ENCODE measurements around the gene HELLS. TPM values are rescaled to one million over a fixed set of nuclear protein-coding genes. Genes with fewer than 3 reads are reported as not detected.

HELLS gene
- total RNA-seq = 1 to 10 TPM; 3.0 to 3.9 TPM

DNA sequence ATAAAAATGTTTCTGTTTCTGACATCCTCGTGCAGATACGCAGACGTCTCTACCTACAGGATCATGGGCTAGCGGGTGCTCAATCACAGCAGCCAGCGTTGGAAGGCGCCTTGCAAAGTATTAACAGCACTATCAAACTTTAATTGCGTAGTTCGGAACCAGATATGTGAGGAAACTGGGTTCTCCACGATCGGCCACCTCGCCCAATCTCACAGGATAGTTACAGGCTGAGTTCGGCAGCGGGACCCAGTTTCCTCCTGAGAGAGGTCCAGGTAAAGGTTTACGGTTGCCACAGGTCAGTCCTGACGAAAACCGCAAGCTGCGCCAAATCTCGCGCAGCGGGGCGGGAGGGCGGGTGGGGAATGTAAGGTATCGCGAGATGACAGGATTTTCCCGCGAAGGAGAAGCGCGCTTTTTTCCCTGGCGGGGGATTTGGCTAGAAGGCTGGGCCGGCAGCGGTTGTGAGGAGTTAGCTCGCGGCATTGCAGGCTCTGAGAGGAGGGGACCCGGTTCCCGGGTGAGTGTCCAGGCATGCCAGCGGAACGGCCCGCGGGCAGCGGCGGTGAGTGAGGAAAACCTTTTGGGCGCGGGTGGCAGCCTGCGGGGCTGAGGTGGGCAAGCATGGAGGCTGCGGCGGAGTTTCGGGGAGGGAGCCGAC, at the start of gene HELLS:
Gene HELLS, plus strand, starts transcription at position 398 of the 658 bp plus-strand sequence. Its CDS starts 134 bp downstream, at position 532.
- 0% methylated on average over 25 to 48 of the region's 48 CpGs for WGBS, 2 donors
- peak; percentile 95 for ATAC-seq
- intact Hi-C loops (cut with DNase I) = no loop called here

DNA sequence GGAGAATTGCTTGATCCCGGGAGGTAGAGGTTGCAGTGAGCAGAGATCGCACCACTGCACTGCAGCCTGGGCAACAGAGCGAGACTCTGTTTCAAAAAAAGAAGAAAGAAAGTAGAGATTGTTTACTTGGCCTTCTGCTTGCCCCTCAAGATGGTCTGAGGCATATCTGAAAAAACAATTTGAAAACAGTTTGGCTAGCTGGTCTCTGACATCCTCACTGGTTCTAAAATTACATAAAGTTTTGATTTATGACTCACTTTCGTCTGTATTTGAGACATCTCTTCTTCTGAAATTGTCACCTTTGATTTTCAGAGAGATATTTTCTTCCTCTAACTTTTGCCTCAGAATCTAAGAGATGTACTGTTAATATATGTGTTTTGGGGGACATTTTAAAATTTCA, 49.6 kb upstream of the HELLS start:
- peaks cover 5% of the 10 kb centered on the region for H3K4me1 ChIP-seq
- DNase-seq (no peak), ATAC-seq (no peak)
- H3K27ac ChIP-seq = no peak overlapping the region
- H3K36me3 ChIP-seq (replicated peaks in 1 of 2; ENCODE audit: insufficient read depth in 1 of 2, low read depth in 2 of 2) = no peaks in the 10 kb centered on the region
- WGBS, 2 donors = 88 to 89% methylated on average over 4 of the region's 4 CpGs
- no peak overlapping the region for H3K4me3 ChIP-seq
- intact Hi-C loops (cut with DNase I) = no loop called here
- no peak for TF ChIP-seq POLR2A (IDR thresholded peaks at IDR 0.05)
- TF ChIP-seq, protein P1, sequence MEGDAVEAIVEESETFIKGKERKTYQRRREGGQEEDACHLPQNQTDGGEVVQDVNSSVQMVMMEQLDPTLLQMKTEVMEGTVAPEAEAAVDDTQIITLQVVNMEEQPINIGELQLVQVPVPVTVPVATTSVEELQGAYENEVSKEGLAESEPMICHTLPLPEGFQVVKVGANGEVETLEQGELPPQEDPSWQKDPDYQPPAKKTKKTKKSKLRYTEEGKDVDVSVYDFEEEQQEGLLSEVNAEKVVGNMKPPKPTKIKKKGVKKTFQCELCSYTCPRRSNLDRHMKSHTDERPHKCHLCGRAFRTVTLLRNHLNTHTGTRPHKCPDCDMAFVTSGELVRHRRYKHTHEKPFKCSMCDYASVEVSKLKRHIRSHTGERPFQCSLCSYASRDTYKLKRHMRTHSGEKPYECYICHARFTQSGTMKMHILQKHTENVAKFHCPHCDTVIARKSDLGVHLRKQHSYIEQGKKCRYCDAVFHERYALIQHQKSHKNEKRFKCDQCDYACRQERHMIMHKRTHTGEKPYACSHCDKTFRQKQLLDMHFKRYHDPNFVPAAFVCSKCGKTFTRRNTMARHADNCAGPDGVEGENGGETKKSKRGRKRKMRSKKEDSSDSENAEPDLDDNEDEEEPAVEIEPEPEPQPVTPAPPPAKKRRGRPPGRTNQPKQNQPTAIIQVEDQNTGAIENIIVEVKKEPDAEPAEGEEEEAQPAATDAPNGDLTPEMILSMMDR (IDR thresholded peaks at IDR 0.05) = no peak
- no peaks in the 10 kb centered on the region for H3K27me3 ChIP-seq
- H3K9me3 ChIP-seq = no peaks in the 10 kb centered on the region

More for the DNA sequence above, at the start of gene HELLS:
- H3K9me3 ChIP-seq = no peaks in the 10 kb centered on the region
- no peaks in the 10 kb centered on the region for H3K36me3 ChIP-seq (replicated peaks in 1 of 2; ENCODE audit: insufficient read depth in 1 of 2, low read depth in 2 of 2)
- H3K4me1 ChIP-seq = peaks cover 21% of the 10 kb centered on the region
- peak in 2 of 3 donors; percentile 35 to 38 for TF ChIP-seq POLR2A (IDR thresholded peaks at IDR 0.05)
- TF ChIP-seq, protein P1 (IDR thresholded peaks at IDR 0.05) = peak in 3 of 7 experiments; percentile 19 to 23 (median 20)
- DNase-seq = peak; percentile 88 to 90 (median 88)
- H3K27ac ChIP-seq = peak within 1 kb of the TSS; percentile 48 to 80 (median 64)
- no peaks in the 10 kb centered on the region for H3K27me3 ChIP-seq
- peak within 1 kb of the TSS; percentile 49 to 76 for H3K4me3 ChIP-seq

DNA sequence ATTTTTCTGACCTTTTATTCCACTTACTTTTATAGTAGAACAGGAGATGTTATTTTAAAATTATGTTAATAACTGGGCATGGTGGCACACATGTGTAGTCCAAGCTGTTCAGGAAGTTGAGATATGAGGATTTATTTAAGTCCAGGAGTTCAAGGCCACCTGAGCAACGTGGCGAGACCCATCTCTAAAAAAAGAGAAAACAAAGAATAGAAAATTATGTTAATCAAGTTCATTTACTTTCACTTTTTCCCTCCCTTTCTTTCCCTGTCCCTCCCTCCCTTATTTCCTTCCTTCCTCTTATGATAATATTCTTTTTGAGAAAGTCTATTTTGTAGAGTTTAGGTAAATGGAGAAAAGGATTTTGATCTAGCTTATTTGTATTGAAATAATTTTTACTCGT, 48.9 kb upstream of the HELLS start:
- DNase-seq = no peak
- 24 to 31% methylated on average over 3 of the region's 3 CpGs for WGBS, 2 donors
- ATAC-seq = no peak
- intact Hi-C loops (cut with DNase I) = no loop called here
- Histone ChIP-seq H3K36me3 (replicated peaks in 1 of 2; ENCODE audit: insufficient read depth in 1 of 2, low read depth in 2 of 2) (no peaks in the 10 kb centered on the region), H3K4me1 (peaks cover 4% of the 10 kb centered on the region), H3K4me3 (no peak overlapping the region), H3K27ac (no peak overlapping the region), H3K27me3 (no peaks in the 10 kb centered on the region), H3K9me3 (no peaks in the 10 kb centered on the region)
- TF ChIP-seq, protein P1 (IDR thresholded peaks at IDR 0.05) = no peak
- TF ChIP-seq POLR2A (IDR thresholded peaks at IDR 0.05) = no peak

DNA sequence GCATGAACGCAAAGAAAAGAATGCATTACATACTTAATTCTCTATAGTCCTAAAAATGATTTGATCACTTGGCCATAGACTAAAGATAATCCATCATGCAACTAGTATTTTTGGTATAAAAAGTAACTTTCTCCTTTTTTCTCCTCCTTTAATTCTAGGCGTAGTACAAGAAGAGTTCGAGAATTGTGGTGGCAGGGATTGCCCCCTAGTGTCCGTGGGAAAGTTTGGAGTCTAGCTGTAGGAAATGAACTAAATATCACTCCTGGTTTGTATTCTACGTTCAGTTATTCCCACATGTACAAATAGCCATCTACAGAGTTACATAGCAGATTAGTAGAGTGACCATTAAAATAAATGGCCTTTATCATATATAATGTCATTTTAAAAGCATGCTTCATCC, 45.5 kb upstream of the HELLS start:
- ATAC-seq (no peak), DNase-seq (no peak)
- 81 to 89% methylated on average over 5 of the region's 5 CpGs for WGBS, 2 donors
- intact Hi-C loops (cut with DNase I) = no loop called here
- Histone ChIP-seq H3K36me3 (replicated peaks in 1 of 2; ENCODE audit: insufficient read depth in 1 of 2, low read depth in 2 of 2) (no peaks in the 10 kb centered on the region), H3K27me3 (no peaks in the 10 kb centered on the region), H3K9me3 (no peaks in the 10 kb centered on the region), H3K4me3 (no peak overlapping the region), H3K4me1 (peaks cover 4% of the 10 kb centered on the region), H3K27ac (no peak overlapping the region)
- TF ChIP-seq, protein P1 (IDR thresholded peaks at IDR 0.05) = no peak
- TF ChIP-seq POLR2A (IDR thresholded peaks at IDR 0.05) = no peak
